HEK293 (cell line): ENCODE measurements around the gene LASP1.

ENCODE experiments used
- BCL11B ChIP-seq: fragments of 450-650 bp; formaldehyde crosslinking; IDR thresholded peaks from 2 replicates; pipeline ENCODE4 v1.5.1; 2016; ENCODE audit warnings: low read depth, missing biosample characterization, missing genetic modification characterization
- EGR2 ChIP-seq: fragments of 450-650 bp; formaldehyde crosslinking; IDR thresholded peaks from 2 replicates; pipeline ENCODE4 v1.5.1; 2016; ENCODE audit warnings: low read depth, missing biosample characterization, missing genetic modification characterization
- FEZF1 ChIP-seq: fragments of 450-650 bp; formaldehyde crosslinking; IDR thresholded peaks from 2 replicates; pipeline ENCODE4 v1.5.1; 2016; ENCODE audit warnings: missing biosample characterization, missing genetic modification characterization
- GLI4 ChIP-seq: fragments of 450-650 bp; formaldehyde crosslinking; IDR thresholded peaks from 2 replicates; pipeline ENCODE4 v1.5.1; 2016; ENCODE audit warnings: missing biosample characterization, missing genetic modification characterization
- GLIS1 ChIP-seq: fragments of 450-650 bp; formaldehyde crosslinking; IDR thresholded peaks from 2 replicates; pipeline ENCODE4 v1.5.1; 2016; ENCODE audit warnings: missing biosample characterization, missing genetic modification characterization
- GLIS2 ChIP-seq: fragments of 450-650 bp; formaldehyde crosslinking; IDR thresholded peaks from 2 replicates; pipeline ENCODE4 v1.5.1; 2016; ENCODE audit warnings: missing biosample characterization, missing genetic modification characterization
- KLF1 ChIP-seq: fragments of 450-650 bp; formaldehyde crosslinking; IDR thresholded peaks from 2 replicates; pipeline ENCODE4 v1.5.1; 2016; ENCODE audit warnings: missing biosample characterization, missing genetic modification characterization
- OSR2 ChIP-seq: fragments of 450-650 bp; formaldehyde crosslinking; IDR thresholded peaks from 2 replicates; pipeline ENCODE4 v1.5.1; 2016; ENCODE audit warnings: missing biosample characterization, missing genetic modification characterization
- SP2 ChIP-seq: fragments of 450-650 bp; formaldehyde crosslinking; IDR thresholded peaks from 2 replicates; pipeline ENCODE4 v1.5.1; 2016; ENCODE audit warnings: missing biosample characterization, missing genetic modification characterization
- ZBTB17 ChIP-seq: fragments of 450-650 bp; formaldehyde crosslinking; IDR thresholded peaks from 2 replicates; pipeline ENCODE4 v1.5.1; 2016; ENCODE audit warnings: missing biosample characterization, missing genetic modification characterization
- ZBTB44 ChIP-seq: fragments of 450-650 bp; IDR thresholded peaks from 2 replicates; pipeline ENCODE4 v1.5.1; 2018; ENCODE audit warnings: missing biosample characterization, mild to moderate bottlenecking, missing genetic modification characterization
- ZFP69B ChIP-seq: fragments of 450-650 bp; formaldehyde crosslinking; IDR thresholded peaks from 2 replicates; pipeline ENCODE4 v1.5.1; 2016; ENCODE audit warnings: missing biosample characterization, missing genetic modification characterization
- ZIC2 ChIP-seq: fragments of 450-650 bp; formaldehyde crosslinking; IDR thresholded peaks from 2 replicates; pipeline ENCODE4 v1.5.1; 2016; ENCODE audit warnings: missing biosample characterization, missing genetic modification characterization
- ZNF16 ChIP-seq: fragments of 450-650 bp; formaldehyde crosslinking; IDR thresholded peaks from 2 replicates; pipeline ENCODE4 v1.5.1; 2016; ENCODE audit warnings: low read depth, missing biosample characterization, missing genetic modification characterization
- ZNF280D ChIP-seq: fragments of 450-650 bp; formaldehyde crosslinking; IDR thresholded peaks from 2 replicates; pipeline ENCODE4 v1.5.1; 2016; ENCODE audit warnings: missing biosample characterization, missing genetic modification characterization
- ZNF324 ChIP-seq: fragments of 450-650 bp; formaldehyde crosslinking; IDR thresholded peaks from 2 replicates; pipeline ENCODE4 v1.5.1; 2016; ENCODE audit warnings: missing biosample characterization, missing genetic modification characterization
- ZNF335 ChIP-seq: fragments of 450-650 bp; formaldehyde crosslinking; conservative IDR thresholded peaks from 2 replicates; pipeline ENCODE4 v1.5.1; 2016; ENCODE audit warnings: missing biosample characterization, missing genetic modification characterization
- ZNF350 ChIP-seq: fragments of 450-650 bp; formaldehyde crosslinking; IDR thresholded peaks from 2 replicates; pipeline ENCODE4 v1.5.0; 2017; ENCODE audit warnings: missing biosample characterization, mild to moderate bottlenecking, missing genetic modification characterization
- ZNF366 ChIP-seq: fragments of 450-650 bp; formaldehyde crosslinking; conservative IDR thresholded peaks from 2 replicates; pipeline ENCODE4 v1.5.1; 2016; ENCODE audit warnings: missing biosample characterization, missing genetic modification characterization
- ZNF449 ChIP-seq: fragments of 450-650 bp; formaldehyde crosslinking; IDR thresholded peaks from 2 replicates; pipeline ENCODE4 v1.5.1; 2017; ENCODE audit warnings: missing biosample characterization, mild to moderate bottlenecking, missing genetic modification characterization, moderate library complexity
- ZNF514 ChIP-seq: fragments of 450-650 bp; formaldehyde crosslinking; IDR thresholded peaks from 2 replicates; pipeline ENCODE4 v1.5.1; 2016; ENCODE audit warnings: missing biosample characterization, missing genetic modification characterization
- ZNF521 ChIP-seq: fragments of 450-650 bp; formaldehyde crosslinking; IDR thresholded peaks from 2 replicates; pipeline ENCODE4 v1.5.1; 2017; ENCODE audit warnings: missing biosample characterization, mild to moderate bottlenecking, missing genetic modification characterization
- ZNF548 ChIP-seq: fragments of 450-650 bp; formaldehyde crosslinking; IDR thresholded peaks from 2 replicates; pipeline ENCODE4 v1.5.1; 2016; ENCODE audit warnings: missing biosample characterization, missing genetic modification characterization
- ZNF561 ChIP-seq: fragments of 450-650 bp; IDR thresholded peaks from 2 replicates; pipeline ENCODE4 v1.5.1; 2018; ENCODE audit warnings: missing biosample characterization, missing genetic modification characterization, borderline replicate concordance
- ZNF639 ChIP-seq: fragments of 450-650 bp; formaldehyde crosslinking; IDR thresholded peaks from 2 replicates; pipeline ENCODE4 v1.5.1; 2016; ENCODE audit warnings: missing biosample characterization, missing genetic modification characterization
- ZNF658 ChIP-seq: fragments of 450-650 bp; formaldehyde crosslinking; IDR thresholded peaks from 2 replicates; pipeline ENCODE4; 2016; ENCODE audit warnings: missing biosample characterization, missing genetic modification characterization
- ZNF843 ChIP-seq: fragments of 450-650 bp; formaldehyde crosslinking; IDR thresholded peaks from 2 replicates; pipeline ENCODE4 v1.5.1; 2016; ENCODE audit warnings: missing biosample characterization, missing genetic modification characterization
- TF ChIP-seq, protein P1 (sequence below): IDR thresholded peaks from 2 replicates; pipeline ENCODE4 v1.6.1; 2011; ENCODE audit warnings: mild to moderate bottlenecking, low read depth, low read length, borderline replicate concordance
- TF ChIP-seq, protein P2 (sequence below): fragments of 450-650 bp; formaldehyde crosslinking; IDR thresholded peaks from 2 replicates; pipeline ENCODE4 v1.5.1; 2016; ENCODE audit warnings: missing biosample characterization, missing genetic modification characterization, borderline replicate concordance

Gene LASP1

GRCh38 chr17:38879878-38880665, 10.2 kb downstream of the LASP1 start (continued):
- no peak for TF ChIP-seq ZNF280D (tag by site-specific recombination)
- no peak for TF ChIP-seq ZNF639
- TF ChIP-seq BCL11B (tag by site-specific recombination): no peak
- TF ChIP-seq, protein P1, sequence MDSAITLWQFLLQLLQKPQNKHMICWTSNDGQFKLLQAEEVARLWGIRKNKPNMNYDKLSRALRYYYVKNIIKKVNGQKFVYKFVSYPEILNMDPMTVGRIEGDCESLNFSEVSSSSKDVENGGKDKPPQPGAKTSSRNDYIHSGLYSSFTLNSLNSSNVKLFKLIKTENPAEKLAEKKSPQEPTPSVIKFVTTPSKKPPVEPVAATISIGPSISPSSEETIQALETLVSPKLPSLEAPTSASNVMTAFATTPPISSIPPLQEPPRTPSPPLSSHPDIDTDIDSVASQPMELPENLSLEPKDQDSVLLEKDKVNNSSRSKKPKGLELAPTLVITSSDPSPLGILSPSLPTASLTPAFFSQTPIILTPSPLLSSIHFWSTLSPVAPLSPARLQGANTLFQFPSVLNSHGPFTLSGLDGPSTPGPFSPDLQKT: no peak
- no peak for TF ChIP-seq ZFP69B (tag by site-specific recombination)
- TF ChIP-seq ZBTB17 (tag by site-specific recombination): peak; percentile 75
- TF ChIP-seq ZNF449: peak; percentile 93
- TF ChIP-seq ZNF521 (tag by site-specific recombination): no peak
- TF ChIP-seq ZNF335 (tag by site-specific recombination): no peak
- TF ChIP-seq ZNF514 (tag by site-specific recombination): no peak
- TF ChIP-seq ZNF16: no peak
- TF ChIP-seq ZIC2 (tag by site-specific recombination): peak; percentile 84
- TF ChIP-seq ZNF658: no peak
- TF ChIP-seq GLIS1 (tag by site-specific recombination): peak; percentile 24; the same call in 1 of the 2 replicates
- TF ChIP-seq ZBTB44: no peak
- TF ChIP-seq ZNF843 (tag by site-specific recombination): no peak
- TF ChIP-seq OSR2 (tag by site-specific recombination): peak; percentile 73
- no peak for TF ChIP-seq ZNF366
- TF ChIP-seq, protein P2, sequence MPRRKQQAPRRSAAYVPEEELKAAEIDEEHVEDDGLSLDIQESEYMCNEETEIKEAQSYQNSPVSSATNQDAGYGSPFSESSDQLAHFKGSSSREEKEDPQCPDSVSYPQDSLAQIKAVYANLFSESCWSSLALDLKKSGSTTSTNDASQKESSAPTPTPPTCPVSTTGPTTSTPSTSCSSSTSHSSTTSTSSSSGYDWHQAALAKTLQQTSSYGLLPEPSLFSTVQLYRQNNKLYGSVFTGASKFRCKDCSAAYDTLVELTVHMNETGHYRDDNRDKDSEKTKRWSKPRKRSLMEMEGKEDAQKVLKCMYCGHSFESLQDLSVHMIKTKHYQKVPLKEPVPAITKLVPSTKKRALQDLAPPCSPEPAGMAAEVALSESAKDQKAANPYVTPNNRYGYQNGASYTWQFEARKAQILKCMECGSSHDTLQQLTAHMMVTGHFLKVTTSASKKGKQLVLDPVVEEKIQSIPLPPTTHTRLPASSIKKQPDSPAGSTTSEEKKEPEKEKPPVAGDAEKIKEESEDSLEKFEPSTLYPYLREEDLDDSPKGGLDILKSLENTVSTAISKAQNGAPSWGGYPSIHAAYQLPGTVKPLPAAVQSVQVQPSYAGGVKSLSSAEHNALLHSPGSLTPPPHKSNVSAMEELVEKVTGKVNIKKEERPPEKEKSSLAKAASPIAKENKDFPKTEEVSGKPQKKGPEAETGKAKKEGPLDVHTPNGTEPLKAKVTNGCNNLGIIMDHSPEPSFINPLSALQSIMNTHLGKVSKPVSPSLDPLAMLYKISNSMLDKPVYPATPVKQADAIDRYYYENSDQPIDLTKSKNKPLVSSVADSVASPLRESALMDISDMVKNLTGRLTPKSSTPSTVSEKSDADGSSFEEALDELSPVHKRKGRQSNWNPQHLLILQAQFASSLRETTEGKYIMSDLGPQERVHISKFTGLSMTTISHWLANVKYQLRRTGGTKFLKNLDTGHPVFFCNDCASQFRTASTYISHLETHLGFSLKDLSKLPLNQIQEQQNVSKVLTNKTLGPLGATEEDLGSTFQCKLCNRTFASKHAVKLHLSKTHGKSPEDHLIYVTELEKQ (tag by site-specific recombination): no peak
- no peak for TF ChIP-seq ZNF324 (tag by site-specific recombination)
- no peak for TF ChIP-seq GLIS2 (tag by site-specific recombination)
- TF ChIP-seq ZNF350 (tag by site-specific recombination): no peak
- no peak for TF ChIP-seq ZNF561 (tag by site-specific recombination)
- peak; percentile 67 for TF ChIP-seq KLF1
- no peak for TF ChIP-seq FEZF1 (tag by site-specific recombination)
- TF ChIP-seq EGR2 (tag by site-specific recombination): no peak
- TF ChIP-seq SP2 (tag by site-specific recombination): no peak
- no peak for TF ChIP-seq ZNF548 (tag by site-specific recombination)
- TF ChIP-seq GLI4: no peak
